Aorta (tissue), 5 donors: ENCODE results near the gene SMARCA1. TPM values are rescaled to one million over a fixed set of nuclear protein-coding genes. Genes with fewer than 3 reads are reported as not detected.

Source experiments
- ATAC-seq: fragments of 200-7000 bp; cut with Tn5 transposase; one replicate; pipeline ENCODE4 v1.9.1; 2022; ENCODE audit warnings: moderate library complexity; ENCODE audit not compliant: low FRiP score
- DNase-seq, 2 donors: peaks; one replicate each; pipeline ENCODE4 v3.0.0-alpha.2; 2020
- H3K27ac ChIP-seq, 2 donors: one replicate each; pipeline ENCODE4 v1.5.1; 2013; ENCODE audit warnings: low read length in 2 of 2, mild to moderate bottlenecking in 2 of 2, moderate library complexity in 2 of 2, control low read depth in 1 of 2, inconsistent platforms in 1 of 2, low read depth in 1 of 2
- H3K27me3 ChIP-seq, 2 donors: one replicate each; pipeline ENCODE4 v1.6.1; 2013; ENCODE audit warnings: control low read depth in 1 of 2, low read length in 1 of 2, mild to moderate bottlenecking in 1 of 2, moderate library complexity in 1 of 2; ENCODE audit not compliant: insufficient read depth in 2 of 2, control insufficient read depth in 1 of 2
- H3K36me3 ChIP-seq, 2 donors: one replicate each; pipeline ENCODE4 v1.6.1; 2013; ENCODE audit warnings: control low read depth in 1 of 2, low read length in 1 of 2, mild to moderate bottlenecking in 1 of 2; ENCODE audit not compliant: insufficient read depth in 2 of 2, control insufficient read depth in 1 of 2
- H3K4me1 ChIP-seq, 2 donors: one replicate each; pipeline ENCODE4 v1.6.1; 2013; ENCODE audit warnings: low read length in 2 of 2, control low read depth in 1 of 2, mild to moderate bottlenecking in 1 of 2, moderate library complexity in 1 of 2; ENCODE audit not compliant: insufficient read depth in 2 of 2, control insufficient read depth in 1 of 2
- H3K4me3 ChIP-seq, 2 donors: one replicate each; pipeline ENCODE4 v1.5.1; 2013; ENCODE audit warnings: low read length in 2 of 2, control low read depth in 1 of 2, mild to moderate bottlenecking in 1 of 2
- H3K9me3 ChIP-seq: one replicate; pipeline ENCODE4 v1.6.1; 2013; ENCODE audit warnings: mild to moderate bottlenecking, low read length; ENCODE audit not compliant: control insufficient read depth
- WGBS, 2 donors: extraction: QIAGEN DNeasy Blood & Tissue Kit; methylation state at CpG; one replicate each; pipeline ENCODE4 v1.1.7; 2013; 5-methylcytosine and 5-hydroxymethylcytosine counted together
- intact Hi-C, 2 donors: fragments of 100-400 bp; cut with DNase I; formaldehyde crosslinking; loops; one replicate each; pipeline versions ENCODE4 v1.14.2 to v1.15.0; 2022
- polyA plus RNA-seq, 2 donors: library from polyadenylated mRNA; stranded (reverse); fragments of 200-250 nt; gene quantifications; one replicate each; pipeline ENCODE4 v1.2.3, GENCODE V29; 2013
- total RNA-seq, 2 donors: library from RNA; stranded (reverse); fragmentation: NEBNext Ultra II Directional; extraction: Animal tissue kit (Norgen Biotek cat#: 25700); gene quantifications; one replicate each; pipeline ENCODE4 v1.2.1, GENCODE V29; 2021
- donor health status: healthy with polysubstance abuse.
- donor health status: Bipolar disorder and iron deficiency.
- donor health status: DM: no; HTN: no; CAD: no.
- donor health status: DM: no; HTN: no; CAD: no.
- donor health status: DM: yes; HTN: yes; CAD: no.

SMARCA1 gene
- total and polyA plus RNA-seq, 4 donors, result 18.9 to 51.1 (median 39.8) TPM

- DNase-seq (no peak), ATAC-seq (no peak)
- H3K27me3 ChIP-seq, result no peaks in the 10 kb centered on the region
- H3K4me3 ChIP-seq, result no peak overlapping the region
- H3K4me1 ChIP-seq, result no peaks in the 10 kb centered on the region
- WGBS, 2 donors, result 29 to 35% methylated on average over 2 of the region's 2 CpGs
- H3K27ac ChIP-seq, result no peak overlapping the region
- no peaks in the 10 kb centered on the region for H3K36me3 ChIP-seq
- intact Hi-C loops, result no loop called here
- H3K9me3 ChIP-seq, result no peaks in the 10 kb centered on the region
These were observed 119.2 kb downstream of the SMARCA1 start for GRCh38 chrX:129403974-129404669.

Other genes with a start within 250 kb of the SMARCA1 start
- gene OCRL, start 16.8 kb upstream of the SMARCA1 start, total RNA-seq, result 10 to 100 TPM; 23.0 to 23.6 TPM
- 10 to 100 TPM; 10.6 to 13.5 TPM for gene OCRL, start 16.8 kb upstream of the SMARCA1 start, polyA plus RNA-seq
- gene APLN, start 131.5 kb upstream of the SMARCA1 start, total RNA-seq, result 10 to 100 TPM; 11.0 to 24.0 TPM
- 1 to 10 TPM in 1 of 2 donors, under 1 TPM in 1; 0.08 to 2.3 TPM for gene APLN, start 131.5 kb upstream of the SMARCA1 start, polyA plus RNA-seq
- gene XPNPEP2, start 215.5 kb upstream of the SMARCA1 start, total RNA-seq, result 10 to 100 TPM in 1 of 2 donors, 1 to 10 TPM in 1; 3.3 to 24.8 TPM
- 1 to 10 TPM in 1 of 2 donors, under 1 TPM in 1; 0.26 to 5.5 TPM for gene XPNPEP2, start 215.5 kb upstream of the SMARCA1 start, polyA plus RNA-seq